ENCODE measurements around the gene AGRP.
A peak's percentile ranks its signal among the peaks of the same experiment; 100 is the strongest.

The AGRP gene

GRCh38 chr16:67463059-67463458 lies 20.3 kb downstream of the AGRP start:
- DNase-seq, result no peak

- no peak for DNase-seq
Measured at GRCh38 chr16:67462279-67462655, 21.1 kb downstream of the AGRP start.

GRCh38 chr16:67461600-67462278 lies 21.6 kb downstream of the AGRP start:
- DNase-seq, result no peak

- DNase-seq, result no peak
Measured at GRCh38 chr16:67460961-67461360, 22.4 kb downstream of the AGRP start.

DNA sequence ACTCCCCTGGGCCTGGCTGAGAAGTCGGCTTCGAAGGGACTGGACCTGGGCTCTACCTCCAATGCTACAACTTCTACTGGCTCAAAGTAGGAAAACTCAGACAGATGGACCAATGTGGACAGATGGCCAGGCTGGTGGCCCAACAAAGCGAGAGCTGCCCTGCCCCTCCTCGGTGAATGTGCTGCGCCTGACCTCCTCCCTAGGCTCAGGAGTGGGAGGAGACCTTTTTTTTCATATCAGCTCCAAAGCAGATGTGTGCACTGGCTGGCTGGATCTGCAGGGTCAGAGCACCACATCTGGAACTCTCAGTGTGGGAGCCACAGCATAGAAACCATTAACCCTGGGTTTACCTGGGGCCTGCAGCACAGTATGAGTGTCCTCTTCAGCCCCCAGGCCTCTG lies 23.2 kb downstream of the AGRP start:
- DNase-seq, result no peak

DNA sequence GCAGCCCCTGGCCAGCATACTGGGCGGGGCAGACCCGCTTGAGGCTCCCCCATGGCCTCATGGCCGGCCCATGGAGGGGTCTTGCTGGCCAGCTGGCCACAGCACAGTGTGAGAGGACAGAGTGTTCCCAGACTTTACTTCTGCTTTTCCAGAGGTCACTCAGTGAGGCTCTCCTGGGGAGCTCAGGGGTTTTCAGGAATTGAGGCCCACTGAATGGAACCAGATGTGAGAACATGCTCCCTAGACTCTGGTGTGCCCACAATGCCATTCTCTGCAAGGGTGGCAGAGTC lies 23.5 kb downstream of the AGRP start:
- DNase-seq, result no peak

DNA sequence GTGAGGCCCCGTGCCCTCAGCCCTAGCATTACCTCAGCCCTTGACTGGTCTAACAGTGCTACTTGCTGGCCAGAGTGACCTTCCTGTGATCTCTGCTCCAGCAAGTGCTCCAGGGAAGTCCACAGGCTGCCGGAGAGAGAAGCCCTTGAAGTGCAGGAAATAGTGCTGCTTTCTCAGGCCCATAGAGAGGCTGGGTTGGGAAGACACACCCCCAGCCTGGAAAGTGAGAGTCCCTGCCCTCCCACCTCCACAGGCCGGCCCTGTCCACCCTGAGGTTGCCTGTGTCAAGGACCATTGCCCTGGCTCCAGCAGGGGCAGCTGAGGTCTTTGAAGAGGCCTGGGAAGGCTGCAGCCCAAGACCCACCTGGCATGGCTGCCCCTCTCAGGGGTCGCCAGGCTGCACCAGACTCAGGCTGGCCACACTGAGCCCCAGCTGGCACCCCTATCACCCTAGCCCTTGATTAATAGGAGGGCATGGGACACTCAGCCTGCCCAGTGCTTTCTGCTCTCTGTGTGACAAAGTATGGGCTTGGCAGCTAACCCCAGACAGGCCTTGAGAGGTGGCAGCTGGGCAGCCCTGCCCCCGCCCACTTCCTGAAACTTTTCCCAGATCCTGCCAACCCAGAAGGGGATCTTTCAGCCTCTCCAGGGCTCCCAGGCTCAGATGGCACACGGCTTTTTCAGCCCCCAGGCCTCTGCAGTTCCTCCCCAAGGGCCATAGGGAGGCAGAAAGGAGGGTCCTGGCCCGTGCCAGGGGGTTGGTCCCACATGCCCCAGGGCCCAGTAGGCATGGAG lies 24.1 kb downstream of the AGRP start:
- peak; percentile 24 for DNase-seq

GRCh38 chr16:67458121-67458641 lies 25.2 kb downstream of the AGRP start:
- no peak for DNase-seq

GRCh38 chr16:67457611-67458010 lies 25.7 kb downstream of the AGRP start:
- DNase-seq, result peak; percentile 28

- DNase-seq, result no peak
Measured at GRCh38 chr16:67456391-67457081, 26.8 kb downstream of the AGRP start.

DNA sequence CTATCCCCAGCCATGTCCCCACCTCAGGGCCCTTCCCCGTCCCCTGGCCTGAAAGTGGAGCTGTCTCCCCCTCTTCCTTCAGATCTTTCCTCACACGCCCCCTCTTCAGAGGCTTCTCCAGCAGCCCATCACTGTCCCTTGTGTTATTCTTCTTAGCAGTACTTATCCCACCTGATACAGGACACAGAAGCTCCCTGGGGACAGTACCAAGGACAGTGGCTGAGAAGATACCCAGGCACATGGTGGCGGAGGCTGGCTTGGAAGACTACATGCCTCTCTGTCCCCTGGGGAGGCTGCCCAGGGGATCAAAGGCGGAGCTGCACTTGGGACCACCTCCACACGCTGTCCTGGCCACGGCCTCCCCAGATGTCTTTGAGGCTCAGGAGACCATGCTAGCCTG lies 28.5 kb downstream of the AGRP start:
- no peak for DNase-seq

GRCh38 chr16:67454104-67454503 lies 29.2 kb downstream of the AGRP start:
- DNase-seq, result no peak

DNA sequence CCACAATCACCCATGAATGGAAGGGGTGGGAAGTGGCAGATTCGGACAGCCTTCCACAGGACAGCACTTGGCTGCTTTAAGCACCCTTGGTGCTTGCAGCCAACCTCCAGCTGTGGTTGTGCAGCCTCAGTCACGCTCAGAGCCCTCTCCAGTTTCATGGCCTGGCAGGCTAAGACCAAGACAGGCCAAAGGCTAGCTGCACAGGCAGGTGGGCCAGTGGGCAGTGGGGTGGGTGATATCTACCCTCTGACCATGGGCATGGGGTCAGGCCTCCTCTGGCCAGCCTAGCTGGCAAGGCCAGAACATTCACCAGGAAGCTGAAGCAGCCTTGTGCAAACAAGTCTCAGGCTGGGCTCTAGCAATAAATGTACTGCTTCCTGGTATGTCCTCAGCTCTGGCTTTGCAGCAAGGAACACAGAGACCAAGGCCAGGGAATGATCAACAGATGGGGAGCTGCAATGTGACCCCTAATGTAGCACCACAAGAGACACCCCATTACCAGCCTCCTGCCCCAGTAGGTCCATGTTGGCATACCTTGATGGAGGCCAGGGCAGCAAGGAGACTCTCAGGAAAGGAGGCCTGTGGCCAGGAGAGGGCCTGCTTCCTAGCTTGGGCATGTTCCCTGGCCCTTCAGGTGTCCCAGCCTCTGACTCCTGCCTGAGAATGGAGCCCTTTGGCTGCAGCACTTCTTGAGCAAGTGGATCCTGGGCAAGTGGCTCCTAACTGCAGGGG lies 31.5 kb downstream of the AGRP start:
- DNase-seq, result no peak

- DNase-seq, result no peak
Measured at GRCh38 chr16:67451061-67451703, 32.2 kb downstream of the AGRP start.

DNA sequence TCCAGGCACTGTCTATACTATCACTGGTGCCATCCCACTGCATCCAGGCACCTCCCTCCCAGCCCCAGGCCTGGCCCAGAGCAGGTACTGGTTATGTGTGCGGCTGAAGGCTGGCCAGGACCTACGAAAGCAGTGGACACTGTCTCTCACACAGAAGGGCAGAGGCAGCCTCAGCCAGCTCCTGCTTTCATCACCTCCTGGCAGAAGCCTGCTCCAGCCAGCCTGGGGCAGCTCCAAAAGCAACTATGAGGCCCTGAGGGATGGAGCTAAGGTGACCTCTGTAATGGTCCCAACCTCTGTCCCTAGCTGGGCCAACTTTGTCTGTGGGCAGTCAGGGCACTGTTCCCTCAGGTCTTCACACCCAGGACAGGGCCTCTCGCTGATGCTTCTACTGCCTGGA lies 33.6 kb downstream of the AGRP start:
- DNase-seq, result no peak

DNA sequence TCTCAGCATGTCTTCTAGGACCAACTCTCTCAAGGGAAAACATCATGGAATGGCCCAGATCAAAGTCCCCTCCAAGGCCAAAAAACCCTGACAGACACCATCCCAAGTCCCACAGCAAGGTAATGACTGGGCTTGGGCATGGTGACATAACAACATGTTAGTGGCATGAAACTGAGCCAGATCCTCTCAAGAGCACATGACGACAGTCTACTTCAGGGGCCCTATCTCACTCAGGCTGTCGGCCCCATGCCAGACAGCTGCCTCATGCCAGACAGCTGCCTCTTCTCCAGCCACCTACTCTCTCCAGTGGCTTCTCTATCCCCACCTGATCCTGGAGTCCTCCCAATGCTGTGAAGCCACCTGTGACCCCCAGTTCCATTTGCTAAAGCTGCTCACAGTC lies 34.0 kb downstream of the AGRP start:
- no peak for DNase-seq

DNA sequence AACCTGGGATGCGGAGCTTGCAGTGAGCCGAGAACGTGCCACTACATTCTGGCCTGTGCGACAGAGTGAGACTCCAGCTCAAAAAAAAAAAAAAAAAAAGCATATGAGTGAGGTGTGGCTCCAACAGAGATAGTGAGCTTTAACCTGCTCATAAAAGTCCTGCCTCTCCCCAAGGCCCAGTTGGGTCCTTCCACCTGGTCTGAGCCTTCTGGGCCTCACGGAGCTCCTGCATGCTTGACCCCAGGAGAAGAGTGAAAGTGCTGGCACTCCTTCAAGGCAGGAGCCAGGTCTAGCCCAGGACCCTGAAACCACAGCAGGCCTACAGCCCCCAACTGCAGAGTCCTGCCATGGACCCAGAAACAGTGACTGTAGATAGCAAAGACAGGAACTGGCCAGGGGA lies 34.8 kb downstream of the AGRP start:
- DNase-seq, result no peak

DNA sequence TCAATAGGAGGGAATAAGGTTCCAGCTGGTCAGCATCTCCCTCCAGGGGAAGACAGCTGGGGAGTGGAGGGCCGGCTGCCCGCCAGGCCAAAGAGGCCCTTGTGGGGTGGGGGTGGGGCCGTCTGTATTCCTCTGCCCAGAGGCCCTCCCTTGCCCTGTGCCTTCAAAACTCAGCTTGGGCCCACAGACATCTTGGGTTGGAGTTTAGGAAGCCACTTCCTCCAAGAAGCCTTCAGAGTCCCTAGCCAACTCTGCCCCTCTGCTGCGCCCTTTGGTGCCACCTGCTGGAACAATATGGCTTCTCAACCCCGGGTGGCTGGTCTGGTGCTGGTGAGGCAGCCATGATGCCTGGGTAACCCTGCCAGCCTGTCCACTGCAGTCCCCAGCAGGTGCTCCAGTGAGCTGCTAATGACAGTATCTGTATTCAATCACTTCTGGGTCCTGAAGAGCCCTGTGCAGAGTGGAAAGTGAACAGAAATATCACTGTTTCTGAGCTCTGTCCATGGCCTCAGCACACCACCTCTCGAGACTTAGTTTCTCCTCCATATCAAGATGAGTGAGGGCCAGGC lies 35.8 kb downstream of the AGRP start:
- DNase-seq, result peak; percentile 19

DNA sequence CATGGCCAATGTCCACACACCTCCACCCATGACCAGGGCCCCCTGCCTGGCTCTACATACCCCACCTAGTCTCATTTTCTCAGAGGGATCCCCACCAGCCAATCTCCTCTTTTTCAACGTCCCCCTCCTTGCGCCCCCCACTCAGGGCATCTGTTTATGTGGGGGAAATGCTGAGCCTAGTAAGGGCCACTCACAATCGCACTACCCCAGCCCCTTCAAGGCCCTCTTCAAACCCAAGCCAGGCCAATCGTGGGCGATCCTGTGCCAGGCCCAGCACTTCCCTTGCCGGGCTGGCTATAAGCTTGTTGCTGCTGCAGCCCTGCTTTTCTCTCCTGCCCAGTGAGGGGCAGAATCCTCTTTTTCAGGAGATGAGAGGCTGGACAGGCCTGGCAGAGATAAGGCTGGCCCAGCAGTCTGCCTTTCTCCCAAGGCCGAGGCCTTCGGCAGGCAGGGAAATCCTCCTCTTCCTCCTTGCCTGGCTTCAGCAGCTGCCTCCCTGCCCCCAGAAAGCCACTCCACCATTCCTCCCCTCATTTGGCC lies 36.3 kb downstream of the AGRP start:
- DNase-seq, result no peak

GRCh38 chr16:67445913-67446907 lies 37.1 kb downstream of the AGRP start:
- DNase-seq, result no peak

DNA sequence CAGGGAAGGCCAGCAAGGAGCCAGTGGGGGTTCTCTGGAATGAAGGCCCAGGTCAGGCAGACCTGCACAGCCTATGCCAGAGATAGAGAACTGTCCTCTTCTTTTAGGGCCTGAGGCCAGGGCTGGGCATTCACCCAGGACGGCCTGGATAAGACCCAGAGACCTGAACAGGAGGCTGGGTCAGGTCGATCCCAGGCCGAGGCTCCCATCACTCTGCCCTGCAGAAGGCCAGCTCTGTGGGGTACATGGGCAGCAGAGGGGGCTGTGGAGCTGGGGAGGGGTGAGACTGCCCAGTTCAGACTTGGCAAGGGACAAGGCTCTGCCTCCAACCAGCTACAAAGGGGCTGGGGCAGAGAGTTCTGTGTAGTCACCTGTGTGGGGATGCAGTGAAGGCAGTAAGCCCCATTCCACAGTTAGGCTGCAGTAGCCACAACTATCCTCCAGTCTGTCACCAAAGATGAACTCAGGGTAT lies 37.9 kb downstream of the AGRP start:
- DNase-seq, result no peak
